ENCODE results near the gene TEAD3. TPM values are rescaled to one million over a fixed set of nuclear protein-coding genes. Genes with fewer than 3 reads are reported as not detected.
A peak's percentile ranks its signal among the peaks of the same experiment; 100 is the strongest.
"Not testable (repeated sequence)": the region's sequence is repeated elsewhere in the genome, so short reads cannot be mapped to it uniquely, and the experiment has no call there.

Gene TEAD3
- total RNA-seq, 1 donor from 2014 or later: 0.68 TPM

- DNase-seq: no peak
Measured at GRCh38 chr6:35445691-35446090, 51.2 kb downstream of the TEAD3 start.

- DNase-seq: no peak
Measured at GRCh38 chr6:35443341-35444030, 53.4 kb downstream of the TEAD3 start.

- no peak for DNase-seq
Measured at GRCh38 chr6:35442693-35443092, 54.2 kb downstream of the TEAD3 start.

- DNase-seq: no peak
Measured at GRCh38 chr6:35441642-35442041, 55.2 kb downstream of the TEAD3 start.

- no peak for DNase-seq
Measured at GRCh38 chr6:35441205-35441604, 55.7 kb downstream of the TEAD3 start.

- DNase-seq: no peak
Measured at GRCh38 chr6:35439308-35439707, 57.6 kb downstream of the TEAD3 start.

- not testable (repeated sequence) for DNase-seq
Measured at GRCh38 chr6:35438378-35439065, 58.4 kb downstream of the TEAD3 start.

GRCh38 chr6:35436071-35436857, 60.6 kb downstream of the TEAD3 start:
- DNase-seq: no peak

- no peak for DNase-seq
Measured at GRCh38 chr6:35435074-35435837, 61.6 kb downstream of the TEAD3 start.

GRCh38 chr6:35432702-35433101, 64.2 kb downstream of the TEAD3 start:
- DNase-seq: not testable (repeated sequence)

- no peak for DNase-seq
Measured at GRCh38 chr6:35432291-35432690, 64.6 kb downstream of the TEAD3 start.

- no peak for DNase-seq
Measured at GRCh38 chr6:35429463-35429862, 67.4 kb downstream of the TEAD3 start.

GRCh38 chr6:35428421-35429149, 68.3 kb downstream of the TEAD3 start:
- DNase-seq: peak; percentile 59

GRCh38 chr6:35427851-35428321, 69.0 kb downstream of the TEAD3 start:
- DNase-seq: peak; percentile 36

- no peak for DNase-seq
Measured at GRCh38 chr6:35427435-35427834, 69.4 kb downstream of the TEAD3 start.

- DNase-seq: peak; percentile 30
Measured at GRCh38 chr6:35426074-35426473, 70.8 kb downstream of the TEAD3 start.

- peak; percentile 91 for DNase-seq
Measured at GRCh38 chr6:35425284-35425683, 71.6 kb downstream of the TEAD3 start.

Measured in dermis blood vessel endothelial cell (primary cell).